Mesenchymal stem cell (in vitro differentiated cells and primary cell): Measurements from ENCODE around the gene MGP.

ENCODE experiments used
- DNase-seq: peaks from one replicate; pipeline ENCODE4 v3.0.0-alpha.2; 2013
- H2AFZ ChIP-seq: one replicate; pipeline ENCODE4 v1.6.1; 2013; ENCODE audit warnings: low read depth, mild to moderate bottlenecking, control low read depth, inconsistent platforms, low read length, moderate library complexity
- H2AK5ac ChIP-seq: 2 replicates; pipeline ENCODE4 v1.6.1; 2013; ENCODE audit warnings: low read length, moderate library complexity, mild to moderate bottlenecking, inconsistent platforms; ENCODE audit not compliant: severe bottlenecking
- H2BK120ac ChIP-seq: one replicate; pipeline ENCODE4 v1.6.1; 2013; ENCODE audit warnings: low read depth, mild to moderate bottlenecking, inconsistent platforms, low read length, moderate library complexity
- H2BK12ac ChIP-seq, 2 experiments: one replicate each; pipeline ENCODE4 v1.6.1; 2013; ENCODE audit warnings: inconsistent platforms in 2 of 2, low read length in 2 of 2, mild to moderate bottlenecking in 2 of 2, moderate library complexity in 2 of 2, control low read depth in 1 of 2
- H2BK15ac ChIP-seq: one replicate; pipeline ENCODE4 v1.6.1; 2013; ENCODE audit warnings: mild to moderate bottlenecking, low read depth, inconsistent platforms; ENCODE audit not compliant: poor library complexity, severe bottlenecking
- H2BK5ac ChIP-seq: 2 replicates; pipeline ENCODE4 v1.6.1; 2013; ENCODE audit warnings: low read depth, mild to moderate bottlenecking, low read length, control low read depth, inconsistent platforms; ENCODE audit not compliant: poor library complexity, severe bottlenecking
- H3K14ac ChIP-seq, 2 experiments: one replicate each; pipeline ENCODE4 v1.6.1; 2013; ENCODE audit warnings: inconsistent platforms in 2 of 2, low read length in 2 of 2, control low read depth in 1 of 2, mild to moderate bottlenecking in 1 of 2, moderate library complexity in 1 of 2
- H3K18ac ChIP-seq, 2 experiments: one replicate each; pipeline ENCODE4 v1.6.1; 2013; ENCODE audit warnings: inconsistent platforms in 2 of 2, low read length in 2 of 2, control low read depth in 1 of 2, low read depth in 1 of 2, mild to moderate bottlenecking in 1 of 2
- H3K23ac ChIP-seq, 2 experiments: one replicate each; pipeline ENCODE4 v1.6.1; 2013; ENCODE audit warnings: inconsistent platforms in 2 of 2, low read length in 2 of 2, mild to moderate bottlenecking in 2 of 2, moderate library complexity in 2 of 2, control low read depth in 1 of 2
- H3K27ac ChIP-seq: 2 replicates; pipeline ENCODE4 v1.5.1; 2013; ENCODE audit warnings: mild to moderate bottlenecking, moderate library complexity, low read length, control low read depth, inconsistent platforms; ENCODE audit not compliant: poor library complexity, severe bottlenecking
- H3K27me3 ChIP-seq, 2 experiments: 2 replicates each; pipeline versions ENCODE4 v1.6.1 to v1.7.0; 2013; ENCODE audit warnings: low read length in 2 of 2, mild to moderate bottlenecking in 2 of 2, moderate library complexity in 2 of 2, control low read depth in 1 of 2, inconsistent platforms in 1 of 2; ENCODE audit not compliant: control insufficient read depth in 1 of 2, insufficient read depth in 1 of 2
- H3K36me3 ChIP-seq, 2 experiments: 2 replicates each; pipeline versions ENCODE4 v1.6.1 to v1.7.0; 2013; ENCODE audit warnings: low read length in 2 of 2, control low read depth in 1 of 2, inconsistent platforms in 1 of 2, low read depth in 1 of 2, mild to moderate bottlenecking in 1 of 2; ENCODE audit not compliant: insufficient read depth in 2 of 2, control insufficient read depth in 1 of 2
- H3K4ac ChIP-seq, 2 experiments: one replicate each; pipeline ENCODE4 v1.6.1; 2013; ENCODE audit warnings: inconsistent platforms in 2 of 2, low read length in 2 of 2, mild to moderate bottlenecking in 2 of 2, moderate library complexity in 2 of 2, control low read depth in 1 of 2, low read depth in 1 of 2
- H3K4me1 ChIP-seq: 2 replicates; pipeline ENCODE4 v1.6.1; 2013; ENCODE audit warnings: low read depth, low read length, control low read depth; ENCODE audit not compliant: control insufficient read depth, insufficient read depth
- H3K4me2 ChIP-seq: 2 replicates; pipeline ENCODE4 v1.6.1; 2013; ENCODE audit warnings: low read length, mild to moderate bottlenecking, inconsistent platforms; ENCODE audit not compliant: poor library complexity, severe bottlenecking
- H3K4me3 ChIP-seq, 2 experiments: 2 replicates each; pipeline versions ENCODE4 v1.5.1 to v1.7.0; 2013; ENCODE audit warnings: low read length in 2 of 2, mild to moderate bottlenecking in 2 of 2, control low read depth in 1 of 2, low read depth in 1 of 2; ENCODE audit not compliant: insufficient read depth in 1 of 2
- H3K79me1 ChIP-seq: replicated peaks from 2 replicates; pipeline ENCODE4 v1.6.1; 2013; ENCODE audit warnings: mild to moderate bottlenecking, control low read depth, low read length, inconsistent platforms; ENCODE audit not compliant: poor library complexity, severe bottlenecking
- H3K9ac ChIP-seq: 2 replicates; pipeline ENCODE4 v1.7.0; 2013; ENCODE audit warnings: mild to moderate bottlenecking, low read length, moderate library complexity
- H3K9me3 ChIP-seq: 2 replicates; pipeline ENCODE4 v1.7.0; 2013; ENCODE audit warnings: mild to moderate bottlenecking, low read length; ENCODE audit not compliant: control insufficient read depth
- H4K8ac ChIP-seq: one replicate; pipeline ENCODE4 v1.6.1; 2013; ENCODE audit warnings: inconsistent platforms, mild to moderate bottlenecking, low read length, moderate library complexity
- H4K91ac ChIP-seq: one replicate; pipeline ENCODE4 v1.6.1; 2013; ENCODE audit warnings: mild to moderate bottlenecking, low read length, inconsistent platforms
- WGBS: methylation state at CpG from one replicate; pipeline ENCODE4 v1.1.7; 2013; ENCODE audit warnings: mixed read lengths; 5-methylcytosine and 5-hydroxymethylcytosine counted together

The MGP gene

GRCh38 chr12:14854586-14855183, 31.0 kb downstream of the MGP start:
- Histone ChIP-seq H3K4me1 (no peaks in the 10 kb centered on the region), H4K8ac (no peak overlapping the region), H2AK5ac (no peak overlapping the region), H3K4me3 (no peak overlapping the region), H3K14ac (no peak overlapping the region), H3K4me2 (no peak overlapping the region), H3K27ac (no peak overlapping the region), H3K9ac (peak overlapping the region; percentile 59), H3K18ac (no peak overlapping the region), H2BK120ac (no peak overlapping the region), H4K91ac (no peak overlapping the region), H3K79me1 (no peaks in the 10 kb centered on the region), H3K23ac (no peak overlapping the region), H2BK5ac (no peak overlapping the region), H3K27me3 (no peaks in the 10 kb centered on the region), H3K36me3 (no peaks in the 10 kb centered on the region), H3K4ac (no peak overlapping the region), H2BK12ac (no peak overlapping the region), H2BK15ac (no peak overlapping the region), H3K9me3 (peaks cover 7% of the 10 kb centered on the region), H2AFZ (no peak overlapping the region)
- 56% methylated on average over 6 of the region's 6 CpGs for WGBS
- DNase-seq: peak; percentile 68

DNA sequence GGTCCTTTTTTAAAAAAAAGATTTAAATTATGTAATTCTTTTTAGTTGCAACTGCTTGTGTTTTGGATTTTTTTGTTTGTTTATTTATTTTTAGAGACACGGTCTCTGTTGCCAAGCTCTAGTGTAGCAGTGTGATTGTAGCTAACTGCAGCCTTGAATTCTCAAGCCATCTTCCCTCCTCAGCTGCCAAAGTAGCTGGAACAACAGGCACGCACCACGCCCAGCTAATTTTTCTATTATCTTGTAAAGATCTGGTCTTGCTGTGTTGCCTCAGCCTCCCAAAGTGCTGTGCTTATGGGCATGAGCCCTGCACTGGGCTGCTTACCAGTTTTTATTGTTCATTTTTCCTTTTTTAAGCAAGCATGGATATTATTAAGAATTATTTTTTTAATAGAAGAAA, 31.7 kb downstream of the MGP start:
- Histone ChIP-seq H3K27ac (no peak overlapping the region), H3K4me1 (no peaks in the 10 kb centered on the region), H2BK120ac (no peak overlapping the region), H3K23ac (no peak overlapping the region), H3K9me3 (no peaks in the 10 kb centered on the region), H3K27me3 (no peaks in the 10 kb centered on the region), H2AFZ (no peak overlapping the region), H3K36me3 (no peaks in the 10 kb centered on the region), H3K14ac (no peak overlapping the region), H2AK5ac (no peak overlapping the region), H3K18ac (no peak overlapping the region), H2BK15ac (no peak overlapping the region), H3K4ac (peak overlapping the region in 1 of 2 experiments; percentile 69), H4K8ac (no peak overlapping the region), H3K79me1 (no peaks in the 10 kb centered on the region), H3K9ac (peak overlapping the region; percentile 59), H2BK12ac (no peak overlapping the region), H4K91ac (no peak overlapping the region), H3K4me3 (no peak overlapping the region), H3K4me2 (no peak overlapping the region), H2BK5ac (no peak overlapping the region)
- DNase-seq: no peak
- 43% methylated on average over 3 of the region's 3 CpGs for WGBS

GRCh38 chr12:14852880-14853279, 32.8 kb downstream of the MGP start:
- Histone ChIP-seq H3K36me3 (no peaks in the 10 kb centered on the region), H3K9ac (no peak overlapping the region), H2AK5ac (no peak overlapping the region), H3K27ac (no peak overlapping the region), H2AFZ (no peak overlapping the region), H3K4me3 (no peak overlapping the region), H2BK12ac (no peak overlapping the region), H4K8ac (no peak overlapping the region), H3K4ac (no peak overlapping the region), H3K23ac (no peak overlapping the region), H3K79me1 (no peaks in the 10 kb centered on the region), H3K27me3 (no peaks in the 10 kb centered on the region), H2BK15ac (no peak overlapping the region), H4K91ac (no peak overlapping the region), H2BK120ac (no peak overlapping the region), H3K14ac (no peak overlapping the region), H3K9me3 (no peaks in the 10 kb centered on the region), H3K4me2 (no peak overlapping the region), H3K18ac (no peak overlapping the region), H2BK5ac (no peak overlapping the region), H3K4me1 (no peaks in the 10 kb centered on the region)
- DNase-seq: no peak

- Histone ChIP-seq H2BK120ac (no peak overlapping the region), H3K18ac (no peak overlapping the region), H3K4me1 (no peaks in the 10 kb centered on the region), H3K4ac (peak overlapping the region in 1 of 2 experiments; percentile 53), H3K27me3 (no peaks in the 10 kb centered on the region), H3K14ac (no peak overlapping the region), H4K8ac (no peak overlapping the region), H2BK15ac (no peak overlapping the region), H3K9me3 (no peaks in the 10 kb centered on the region), H2AK5ac (no peak overlapping the region), H3K9ac (no peak overlapping the region), H2BK5ac (no peak overlapping the region), H2BK12ac (no peak overlapping the region), H3K23ac (no peak overlapping the region), H3K4me2 (no peak overlapping the region), H4K91ac (no peak overlapping the region), H3K36me3 (no peaks in the 10 kb centered on the region), H2AFZ (no peak overlapping the region), H3K27ac (no peak overlapping the region), H3K4me3 (no peak overlapping the region), H3K79me1 (no peaks in the 10 kb centered on the region)
- WGBS: 100% methylated on average over 1 of the region's 1 CpG
- no peak for DNase-seq
Measured at GRCh38 chr12:14850929-14851663, 34.6 kb downstream of the MGP start.
